ENCODE results near the gene LRRC61.

GRCh38 chr7:150323682-150324372 lies 672 bp downstream of the LRRC61 start:
- TF ChIP-seq POLR2A (IDR thresholded peaks at IDR 0.05; ENCODE audit: low read depth, low read length) (no peak), POLR2AphosphoS5 (IDR thresholded peaks at IDR 0.05; ENCODE audit: low read depth, low read length) (no peak)
